NOMO-1 treated with dmso at 0.1 percent for 144 hours (cell line): Measurements from ENCODE around the gene WDR62.
A peak's percentile ranks its signal among the peaks of the same experiment; 100 is the strongest.
"Not testable (repeated sequence)": the region's sequence is repeated elsewhere in the genome, so short reads cannot be mapped to it uniquely, and the experiment has no call there.

Experiments used
- DNase-seq: peaks from one replicate; lab custom pipeline; 2025; ENCODE audit not compliant: unreplicated experiment; lab: John Stamatoyannopoulos, UW

Gene WDR62

GRCh38 chr19:36032251-36033104, 22.2 kb upstream of the WDR62 start, which contains the start of gene CLIP3:
Gene CLIP3 (minus strand): TSS chr19:36032873. CDS start chr19:36032357, 516 bp downstream.
- no peak for DNase-seq

DNA sequence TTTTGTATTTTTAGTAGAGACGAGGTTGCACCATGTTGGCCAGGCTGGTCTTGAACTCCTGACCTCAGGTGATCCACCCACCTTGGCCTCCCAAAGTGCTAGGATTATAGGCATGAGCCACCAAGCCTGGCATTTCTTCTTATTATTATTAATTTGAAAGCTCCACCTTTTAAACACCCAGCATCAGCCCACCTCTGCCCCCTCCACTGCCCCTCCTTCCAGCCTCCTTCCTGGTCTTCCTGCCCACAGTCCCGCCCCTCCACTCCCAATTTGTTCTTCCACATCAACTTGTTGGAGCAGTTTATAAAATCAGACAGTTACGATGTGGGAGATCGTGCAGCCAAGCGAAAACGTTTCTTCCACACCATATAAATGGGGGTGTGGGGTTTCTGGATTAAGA, 14.2 kb upstream of the WDR62 start:
- no peak for DNase-seq

DNA sequence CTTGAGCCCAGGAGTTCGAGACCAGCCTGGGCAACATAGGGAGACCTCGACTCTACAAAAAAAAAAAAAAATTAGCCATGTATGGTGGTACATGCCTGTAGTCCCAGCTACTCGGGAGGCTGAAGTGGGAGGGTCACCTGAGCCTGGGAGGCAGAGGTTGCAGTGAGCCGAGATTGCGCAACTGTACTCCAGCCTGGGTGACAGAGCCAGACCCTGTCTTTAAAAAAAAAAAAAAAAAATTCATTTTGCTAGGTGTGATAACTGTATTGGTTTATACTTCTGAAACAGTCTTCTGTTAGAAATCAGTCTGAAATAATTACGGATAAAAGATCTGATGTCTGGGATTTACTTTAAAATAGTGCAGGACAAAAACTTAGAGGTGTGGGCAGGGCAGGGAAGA, 13.6 kb upstream of the WDR62 start:
- not testable (repeated sequence) for DNase-seq

- no peak for DNase-seq
Measured at GRCh38 chr19:36041831-36042230, 12.9 kb upstream of the WDR62 start.

GRCh38 chr19:36043952-36044351, 10.7 kb upstream of the WDR62 start:
- no peak for DNase-seq

- no peak for DNase-seq
Measured at GRCh38 chr19:36046443-36047050, 8.2 kb upstream of the WDR62 start.

- DNase-seq: no peak
Measured at GRCh38 chr19:36047835-36048234, 6.9 kb upstream of the WDR62 start.

- no peak for DNase-seq
Measured at GRCh38 chr19:36049080-36049698, 5.5 kb upstream of the WDR62 start.

GRCh38 chr19:36051236-36051635, 3.5 kb upstream of the WDR62 start:
- no peak for DNase-seq

GRCh38 chr19:36051637-36052036, 3.1 kb upstream of the WDR62 start:
- no peak for DNase-seq

DNA sequence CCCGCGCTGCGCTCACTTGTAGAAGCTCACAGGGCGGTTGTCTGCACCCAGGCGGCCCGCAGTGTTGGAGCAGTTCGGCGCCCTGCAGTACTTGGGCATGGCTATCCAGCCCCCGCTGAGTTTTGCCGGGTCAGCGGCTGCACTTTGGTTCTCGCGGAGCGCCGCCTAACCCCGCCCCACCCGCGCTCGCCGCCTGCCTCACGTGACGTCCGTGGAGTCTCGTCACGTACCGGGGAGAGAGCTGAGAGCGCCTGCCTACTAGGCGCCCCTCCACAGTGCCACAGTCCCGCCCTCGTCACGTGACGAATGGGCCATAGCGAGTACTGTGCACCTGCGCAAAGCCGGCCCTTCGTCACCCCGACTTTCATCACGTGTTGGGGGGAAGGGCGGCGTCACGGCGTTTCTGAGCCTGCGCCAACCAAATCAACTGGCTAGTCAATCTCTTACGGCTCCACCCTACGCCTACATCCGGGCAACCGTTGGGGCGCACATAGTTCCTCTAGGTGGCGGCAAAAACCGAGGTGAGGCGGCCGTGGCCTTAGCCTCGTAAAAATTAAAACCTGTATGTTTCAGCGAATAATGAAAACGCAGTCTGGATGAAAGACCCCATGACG, 471 bp upstream of the WDR62 start, which contains the start of gene THAP8:
THAP8 (minus strand) TSS at position 167 of the 614 bp plus-strand sequence; CDS start at position 99, 68 bp downstream.
- peak; percentile 97 for DNase-seq

DNA sequence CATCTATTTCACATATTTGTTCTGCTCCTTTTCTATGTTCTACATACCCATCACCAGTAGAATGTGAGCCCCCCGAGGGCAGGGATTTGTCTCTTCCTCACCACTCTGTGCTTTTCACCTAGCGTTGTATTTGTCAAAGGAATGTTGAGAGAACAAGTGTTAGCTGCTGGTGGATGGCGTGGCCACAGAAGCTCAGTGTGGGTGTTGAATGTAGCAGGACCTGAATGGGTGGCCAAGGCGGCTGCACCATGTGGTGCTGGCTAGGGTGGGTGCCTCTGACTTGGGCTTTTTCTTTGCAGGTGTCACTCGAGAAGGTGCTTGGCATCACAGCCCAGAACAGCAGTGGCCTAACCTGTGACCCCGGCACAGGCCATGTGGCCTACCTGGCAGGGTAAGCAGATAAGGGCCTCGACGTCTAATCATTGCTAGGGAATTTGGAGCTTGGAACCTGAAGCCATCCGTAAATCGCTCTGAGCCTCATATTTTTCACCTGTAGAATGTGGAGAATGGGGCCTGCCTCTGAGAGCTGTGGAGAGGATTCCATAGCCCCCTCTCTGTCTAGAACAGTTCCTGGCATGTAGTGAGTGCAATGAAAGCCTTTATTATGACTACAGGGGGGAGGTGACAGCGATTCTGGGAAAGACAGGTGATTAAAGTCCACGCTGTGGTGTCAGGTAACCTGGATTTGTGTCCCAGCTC, 3.9 kb downstream of the WDR62 start:
- no peak for DNase-seq

GRCh38 chr19:36059180-36059910, 4.6 kb downstream of the WDR62 start:
- no peak for DNase-seq

DNA sequence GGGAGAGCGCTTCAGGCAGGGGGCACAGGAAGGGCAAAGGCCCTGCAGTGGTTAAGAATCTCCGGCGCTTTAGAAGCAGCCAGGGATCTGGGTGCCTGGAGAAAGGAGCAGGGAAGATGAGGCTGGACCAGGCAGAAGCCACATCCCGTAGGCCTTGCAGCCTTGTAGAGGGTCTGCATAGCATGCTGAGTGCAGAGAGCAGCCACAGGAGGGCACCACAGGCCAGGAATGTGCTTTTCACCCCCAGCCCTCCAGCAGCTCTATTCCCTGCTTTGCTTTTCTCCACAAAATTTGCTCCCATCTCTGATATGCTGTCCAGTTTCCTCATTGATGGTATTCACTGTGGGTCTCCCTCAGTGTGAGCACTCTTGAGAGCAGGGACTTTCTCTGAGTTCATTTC, 5.7 kb downstream of the WDR62 start:
- DNase-seq: no peak

- no peak for DNase-seq
Measured at GRCh38 chr19:36061367-36061766, 6.7 kb downstream of the WDR62 start.

- DNase-seq: no peak
Measured at GRCh38 chr19:36064826-36065225, 10.1 kb downstream of the WDR62 start.

GRCh38 chr19:36067681-36068080, 13.0 kb downstream of the WDR62 start:
- no peak for DNase-seq

DNA sequence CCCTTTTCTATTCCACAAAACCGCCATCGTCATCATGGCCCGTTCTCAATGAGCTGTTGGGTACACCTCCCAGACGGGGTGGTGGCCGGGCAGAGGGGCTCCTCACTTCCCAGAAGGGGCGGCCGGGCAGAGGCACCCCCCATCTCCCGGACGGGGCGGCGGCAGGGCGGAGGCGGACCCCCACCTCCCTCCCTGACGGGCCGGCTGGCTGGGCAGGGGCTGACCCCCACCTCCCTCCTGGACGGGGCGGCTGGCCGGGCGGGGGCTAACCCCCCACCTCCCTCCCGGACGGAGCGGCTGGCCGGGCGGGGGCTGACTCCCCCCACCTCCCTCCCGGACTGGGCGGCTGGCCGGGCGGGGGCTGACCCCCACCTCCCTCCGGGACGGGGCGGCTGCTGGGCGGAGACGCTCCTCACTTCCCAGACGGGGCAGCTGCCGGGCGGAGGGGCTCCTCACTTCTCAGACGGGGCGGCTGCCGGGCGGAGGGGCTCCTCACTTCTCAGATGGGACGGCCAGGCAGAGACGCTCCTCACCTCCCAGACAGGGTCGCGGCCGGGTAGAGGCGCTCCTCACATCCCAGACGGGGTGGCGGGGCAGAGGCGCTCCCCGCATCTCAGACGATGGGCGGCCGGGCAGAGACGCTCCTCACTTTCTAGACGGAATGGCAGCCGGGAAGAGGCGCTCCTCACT, 14.3 kb downstream of the WDR62 start:
- DNase-seq: not testable (repeated sequence)

DNA sequence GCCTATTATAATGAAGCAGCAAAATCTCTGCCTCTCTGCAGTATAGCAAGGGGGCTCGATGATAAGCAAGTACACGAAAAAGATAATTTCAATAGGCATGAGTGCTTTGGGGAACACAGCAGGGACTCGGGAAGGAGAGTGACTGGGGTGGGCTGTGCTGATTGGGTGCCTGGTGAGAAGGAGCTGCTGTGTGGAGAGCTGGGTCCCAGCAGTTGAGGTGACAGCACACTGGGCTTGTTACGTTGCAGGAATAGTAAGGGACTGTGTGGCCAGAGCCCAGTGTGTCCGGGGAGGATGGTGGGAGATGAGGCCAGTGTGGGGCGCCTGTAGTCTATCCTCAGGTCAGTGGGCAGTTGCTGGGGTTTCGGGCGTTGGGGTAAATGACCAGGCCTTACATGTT, 17.4 kb downstream of the WDR62 start:
- no peak for DNase-seq
